HG03457 (cell line): ENCODE measurements around the gene TTC21A.
"Not testable (repeated sequence)": the region's sequence is repeated elsewhere in the genome, so short reads cannot be mapped to it uniquely, and the experiment has no call there.

ENCODE experiments used
- ATAC-seq: cut with Tn5 transposase; IDR thresholded peaks from one replicate; pipeline ENCODE4 v1.9.1; 2021; ENCODE audit warnings: moderate number of reproducible peaks; ENCODE audit not compliant: unreplicated experiment

TTC21A gene, protein sequence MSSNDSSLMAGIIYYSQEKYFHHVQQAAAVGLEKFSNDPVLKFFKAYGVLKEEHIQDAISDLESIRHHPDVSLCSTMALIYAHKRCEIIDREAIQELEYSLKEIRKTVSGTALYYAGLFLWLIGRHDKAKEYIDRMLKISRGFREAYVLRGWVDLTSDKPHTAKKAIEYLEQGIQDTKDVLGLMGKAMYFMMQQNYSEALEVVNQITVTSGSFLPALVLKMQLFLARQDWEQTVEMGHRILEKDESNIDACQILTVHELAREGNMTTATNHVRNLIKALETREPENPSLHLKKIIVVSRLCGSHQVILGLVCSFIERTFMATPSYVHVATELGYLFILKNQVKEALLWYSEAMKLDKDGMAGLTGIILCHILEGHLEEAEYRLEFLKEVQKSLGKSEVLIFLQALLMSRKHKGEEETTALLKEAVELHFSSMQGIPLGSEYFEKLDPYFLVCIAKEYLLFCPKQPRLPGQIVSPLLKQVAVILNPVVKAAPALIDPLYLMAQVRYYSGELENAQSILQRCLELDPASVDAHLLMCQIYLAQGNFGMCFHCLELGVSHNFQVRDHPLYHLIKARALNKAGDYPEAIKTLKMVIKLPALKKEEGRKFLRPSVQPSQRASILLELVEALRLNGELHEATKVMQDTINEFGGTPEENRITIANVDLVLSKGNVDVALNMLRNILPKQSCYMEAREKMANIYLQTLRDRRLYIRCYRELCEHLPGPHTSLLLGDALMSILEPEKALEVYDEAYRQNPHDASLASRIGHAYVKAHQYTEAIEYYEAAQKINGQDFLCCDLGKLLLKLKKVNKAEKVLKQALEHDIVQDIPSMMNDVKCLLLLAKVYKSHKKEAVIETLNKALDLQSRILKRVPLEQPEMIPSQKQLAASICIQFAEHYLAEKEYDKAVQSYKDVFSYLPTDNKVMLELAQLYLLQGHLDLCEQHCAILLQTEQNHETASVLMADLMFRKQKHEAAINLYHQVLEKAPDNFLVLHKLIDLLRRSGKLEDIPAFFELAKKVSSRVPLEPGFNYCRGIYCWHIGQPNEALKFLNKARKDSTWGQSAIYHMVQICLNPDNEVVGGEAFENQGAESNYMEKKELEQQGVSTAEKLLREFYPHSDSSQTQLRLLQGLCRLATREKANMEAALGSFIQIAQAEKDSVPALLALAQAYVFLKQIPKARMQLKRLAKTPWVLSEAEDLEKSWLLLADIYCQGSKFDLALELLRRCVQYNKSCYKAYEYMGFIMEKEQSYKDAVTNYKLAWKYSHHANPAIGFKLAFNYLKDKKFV (N-terminal part only)

DNA sequence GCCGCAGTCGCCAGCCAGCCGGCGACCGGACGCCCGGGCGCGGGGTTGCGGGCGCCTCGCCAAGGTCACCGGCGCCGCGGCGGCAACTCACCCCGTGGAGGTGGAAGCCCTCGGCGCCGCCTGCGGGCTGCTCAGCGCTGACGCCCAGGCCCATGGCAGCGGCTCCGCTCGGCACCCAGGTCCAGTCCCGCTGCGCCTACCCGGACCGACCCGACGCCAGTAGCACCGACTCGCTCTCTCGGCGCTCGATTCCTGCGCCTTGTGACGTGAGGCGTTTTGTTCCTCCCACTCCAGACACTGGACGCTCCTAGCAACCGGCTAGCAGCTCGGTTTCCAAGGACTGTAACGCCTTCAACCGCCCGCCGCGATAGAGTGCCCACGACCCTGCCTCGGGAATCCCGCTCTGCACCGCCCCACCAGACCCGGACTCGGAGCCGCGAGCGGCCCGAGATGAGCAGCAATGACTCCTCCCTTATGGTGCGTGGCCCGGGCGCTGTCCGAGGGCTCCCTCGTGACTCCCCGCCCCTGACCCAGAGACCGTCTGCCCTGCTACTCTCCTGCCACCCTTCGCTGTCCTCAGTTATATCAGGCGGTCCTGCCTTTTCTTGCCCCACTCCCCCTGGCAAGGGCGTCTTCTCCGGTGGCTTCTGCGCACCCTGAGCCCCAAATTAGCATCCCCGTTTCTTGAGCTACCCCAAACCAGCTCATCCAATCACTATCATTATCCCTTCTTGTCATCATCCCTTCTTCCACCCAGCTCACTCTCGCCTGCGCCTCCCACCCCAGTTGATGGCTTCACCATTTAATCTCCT is at the start of gene TTC21A, which contains the start of gene GORASP1:
TTC21A (plus strand) TSS at position 293 of the 812 bp plus-strand sequence; CDS start at position 451, 158 bp downstream.
GORASP1 (minus strand) TSS at position 240 of the 812 bp plus-strand sequence; CDS start at position 154, 86 bp downstream.
- peak; percentile 35 for ATAC-seq

DNA sequence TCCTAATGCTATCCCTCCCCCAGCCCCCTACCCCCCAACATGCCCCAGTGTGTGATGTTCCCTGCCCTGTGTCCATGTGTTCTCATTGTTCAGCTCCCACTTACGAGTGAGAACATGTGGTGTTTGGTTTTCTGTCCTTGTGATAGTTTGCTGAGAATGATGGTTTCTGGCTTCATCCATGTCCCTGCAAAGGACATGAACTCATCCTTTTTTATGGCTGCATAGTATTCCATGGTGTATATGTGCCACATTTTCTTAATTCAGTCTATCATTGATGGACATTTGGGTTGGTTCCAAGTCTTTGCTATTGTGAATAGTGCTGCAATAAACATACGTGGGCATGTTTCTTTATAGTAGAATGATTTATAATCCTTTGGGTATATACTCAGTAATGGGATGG is 46.3 kb upstream of the TTC21A start:
- ATAC-seq, result not testable (repeated sequence)

DNA sequence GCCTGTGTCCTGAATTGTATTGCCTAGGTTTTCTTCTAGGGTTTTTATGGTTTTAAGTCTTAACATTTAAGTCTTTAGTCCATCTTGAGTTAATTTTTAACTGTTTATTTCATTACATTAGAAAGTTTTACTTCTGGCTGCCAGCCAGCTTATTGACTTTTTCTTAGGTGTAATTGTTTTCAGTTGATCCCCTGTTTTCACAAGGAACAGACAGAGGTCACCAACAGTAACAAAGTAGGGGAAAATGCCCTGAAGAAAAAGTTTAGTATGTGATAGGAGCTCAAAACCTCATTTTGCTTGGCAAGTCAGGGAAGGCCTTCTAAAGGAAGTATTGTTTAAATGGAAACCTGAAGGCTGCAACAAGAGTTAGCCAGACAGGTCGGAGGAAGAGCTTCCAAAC is 45.3 kb upstream of the TTC21A start:
- ATAC-seq, result no peak

DNA sequence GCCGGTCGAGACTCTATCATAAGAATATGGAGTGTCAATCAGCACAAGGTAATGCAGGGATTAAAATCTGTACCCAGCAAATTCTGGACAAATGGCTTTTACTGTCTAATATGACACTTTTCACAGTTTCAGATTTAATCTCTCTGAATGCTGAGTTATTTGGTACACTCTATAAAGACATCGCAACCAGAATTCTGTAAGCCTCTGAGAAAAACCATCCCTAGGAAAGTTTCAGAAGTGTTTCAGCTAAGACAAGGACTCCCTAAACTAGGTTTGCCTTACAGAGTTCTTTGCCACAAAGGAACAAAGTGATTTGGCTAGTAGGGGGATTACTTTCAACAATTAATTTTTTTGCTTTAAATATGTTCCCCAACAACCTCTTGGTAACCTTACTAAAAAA is 44.3 kb upstream of the TTC21A start:
- no peak for ATAC-seq

DNA sequence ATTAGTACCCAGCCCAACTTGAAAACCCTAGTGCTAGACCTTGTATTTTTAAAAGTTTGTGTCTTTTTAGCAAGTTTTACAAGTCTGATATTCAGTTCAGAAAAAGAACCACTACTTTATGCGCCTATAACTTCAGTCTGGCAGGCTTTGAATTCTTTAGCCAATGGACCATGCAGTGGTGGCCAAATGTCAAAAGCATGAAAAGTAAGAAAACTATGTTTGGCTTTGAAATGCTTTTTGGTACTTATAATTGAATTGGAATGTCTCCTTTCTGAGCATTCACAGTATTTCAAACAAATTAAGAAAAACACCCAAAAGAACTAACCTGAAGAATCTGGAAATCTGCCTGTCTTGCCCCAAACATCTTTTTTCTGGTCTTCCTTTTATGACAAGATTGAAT is 42.8 kb upstream of the TTC21A start:
- no peak for ATAC-seq

DNA sequence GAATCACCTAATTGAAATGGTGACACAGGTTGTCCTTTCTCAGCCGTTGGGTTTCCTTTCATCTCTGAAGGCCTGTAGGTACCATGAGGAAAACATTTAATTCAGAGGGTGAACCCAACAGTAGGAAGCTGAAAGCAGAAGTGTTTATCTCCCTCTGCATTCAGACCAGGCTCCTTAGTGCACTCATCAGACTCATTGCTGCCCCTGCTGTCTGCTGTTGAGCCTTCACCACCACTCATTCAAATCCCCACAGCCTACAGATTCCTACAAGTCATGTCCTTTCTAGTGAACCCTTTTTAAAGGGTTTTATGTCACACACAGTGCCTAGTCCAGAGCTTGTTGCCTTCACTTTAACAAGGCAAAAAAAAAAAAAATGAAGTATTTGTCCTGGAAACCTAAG is 42.3 kb upstream of the TTC21A start:
- ATAC-seq, result no peak

DNA sequence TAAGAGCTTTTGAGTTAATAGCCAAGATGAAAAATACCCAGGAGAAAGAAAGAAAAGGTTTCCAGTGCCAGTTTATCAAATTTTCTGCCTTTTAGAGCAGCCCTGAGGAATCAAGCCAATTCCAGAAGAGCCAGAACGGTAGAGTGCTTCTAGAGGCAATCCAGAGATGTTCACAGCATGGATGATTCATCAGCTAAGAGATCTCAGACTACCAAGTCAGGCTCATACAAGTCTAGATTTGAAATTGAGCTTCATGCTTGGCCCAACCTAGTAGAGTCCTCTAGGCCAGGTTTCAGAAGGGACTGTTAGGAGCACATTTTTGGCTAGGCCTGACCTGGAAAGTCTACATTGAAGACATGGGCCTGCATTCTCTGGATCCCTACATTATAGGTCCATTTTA is 40.2 kb upstream of the TTC21A start:
- ATAC-seq, result no peak

DNA sequence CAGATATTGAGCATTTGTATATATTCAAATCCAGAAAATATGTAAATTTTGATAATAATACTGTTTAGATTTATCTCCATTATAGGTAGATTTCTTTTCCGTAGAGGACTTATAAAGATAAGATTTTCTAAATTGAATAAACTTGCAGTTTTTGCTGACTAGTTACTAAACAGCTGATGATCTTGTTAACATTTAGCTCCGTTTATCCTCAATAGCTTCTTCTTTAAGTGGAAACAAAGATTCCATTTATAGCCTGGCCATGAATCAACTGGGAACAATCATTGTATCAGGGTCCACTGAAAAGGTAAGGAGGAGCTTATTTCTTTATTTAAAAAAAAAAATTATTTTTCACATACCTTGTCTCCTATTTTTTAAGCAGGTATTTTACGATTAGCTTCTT is 38.9 kb upstream of the TTC21A start:
- ATAC-seq, result no peak

DNA sequence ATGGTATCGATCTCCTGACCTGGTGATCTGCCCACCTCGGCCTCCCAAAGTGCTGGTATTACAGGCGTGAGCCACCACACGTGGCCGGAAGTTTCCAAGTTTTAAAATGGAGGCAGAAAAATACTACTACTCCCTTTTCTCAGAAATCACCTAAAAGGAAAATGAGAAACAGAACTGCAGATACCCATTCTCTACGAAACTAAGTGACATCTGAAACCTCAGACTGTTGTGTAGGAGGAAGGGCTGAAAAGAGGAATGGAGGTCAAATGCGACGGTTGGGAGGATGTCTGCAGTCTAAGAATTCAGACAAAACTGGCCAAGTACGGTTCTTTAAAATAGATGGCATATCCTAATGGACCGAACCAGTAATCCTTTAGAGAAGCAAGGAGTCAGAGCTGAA is 31.6 kb upstream of the TTC21A start:
- ATAC-seq, result no peak

DNA sequence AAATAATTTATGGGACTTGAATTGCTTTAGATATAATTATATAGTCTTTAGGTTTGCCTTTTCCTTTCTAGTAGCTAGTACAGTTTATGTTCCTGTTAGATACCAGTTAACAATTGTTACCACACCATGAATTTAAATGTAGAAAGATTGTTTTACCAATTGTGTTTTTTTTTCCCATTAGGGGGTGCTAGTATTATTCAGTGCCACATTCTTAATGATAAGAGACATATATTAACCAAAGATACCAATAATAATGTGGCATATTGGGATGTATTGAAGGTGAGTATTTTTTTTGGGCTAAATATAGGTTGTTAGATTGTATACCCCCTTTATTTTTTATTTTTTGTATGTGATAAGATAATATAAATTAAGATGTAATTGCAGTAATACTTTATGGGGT is 27.9 kb upstream of the TTC21A start:
- ATAC-seq, result no peak

DNA sequence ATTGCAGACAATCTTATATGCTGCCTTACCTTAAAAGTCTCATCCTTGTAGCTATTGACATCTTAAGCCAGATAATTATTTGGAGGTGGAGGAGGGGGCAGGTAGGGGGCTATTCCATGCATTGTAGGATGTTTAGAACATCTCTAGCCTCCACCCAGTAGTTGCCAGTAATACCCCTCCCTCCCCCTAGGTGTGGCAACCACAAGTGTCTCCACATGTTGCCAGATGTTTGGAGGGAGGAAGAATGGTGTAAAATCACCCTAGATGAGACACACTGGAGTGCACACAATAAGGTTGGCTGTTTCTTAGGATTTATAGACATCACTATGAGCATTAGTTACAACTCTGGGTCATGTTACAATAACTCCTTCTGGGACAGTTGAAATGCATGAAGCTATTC is 27.5 kb upstream of the TTC21A start:
- ATAC-seq, result no peak

DNA sequence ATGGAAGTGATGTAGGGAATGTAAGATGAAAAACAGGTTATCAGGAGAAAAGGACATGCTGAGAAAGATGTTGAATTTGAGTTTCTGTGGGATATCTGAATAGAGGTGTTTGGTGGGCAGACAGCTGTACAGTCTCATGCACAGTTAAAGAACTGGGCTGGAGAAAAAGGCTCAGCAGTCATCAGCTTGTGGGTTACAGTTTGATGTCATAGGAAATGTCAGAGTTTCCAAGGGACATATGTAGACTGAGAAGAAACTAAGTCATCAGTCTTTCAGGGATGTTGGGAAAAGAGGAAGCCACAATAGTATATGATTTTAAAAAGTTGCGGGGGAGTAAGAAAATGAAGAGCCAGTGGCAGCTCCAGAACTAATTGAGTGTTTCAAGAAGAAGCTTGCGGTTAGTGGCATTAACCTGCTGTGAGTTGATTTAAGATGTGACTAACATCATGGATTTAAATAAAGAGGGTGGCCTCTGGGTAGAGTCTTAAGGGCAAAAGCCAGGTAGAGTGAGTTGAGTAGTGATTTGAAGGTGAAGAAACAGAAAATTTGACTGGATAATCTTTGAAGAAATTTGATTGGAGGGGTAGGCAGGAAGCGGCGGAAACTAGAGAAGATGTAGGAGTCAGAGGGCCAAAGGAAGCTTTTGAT is 24.7 kb upstream of the TTC21A start:
- ATAC-seq, result no peak

DNA sequence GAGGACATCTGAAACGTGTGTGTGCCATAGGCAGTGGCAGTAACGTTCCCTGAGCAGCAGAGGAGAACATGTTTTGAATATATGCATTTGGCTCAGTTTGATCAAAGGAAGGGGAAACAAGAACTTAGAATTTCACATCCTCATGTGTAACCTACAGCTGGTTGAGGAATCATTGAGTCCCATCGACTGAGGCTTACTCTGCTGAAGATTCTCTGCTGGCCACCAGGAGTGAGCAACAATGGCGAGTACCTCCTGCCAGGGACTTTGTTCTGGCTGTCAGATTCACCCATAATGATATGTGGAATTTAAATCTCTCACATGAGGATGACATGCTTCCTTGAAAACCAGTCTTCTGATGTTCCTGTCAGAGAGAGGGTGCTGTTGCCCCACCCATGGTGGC is 21.3 kb upstream of the TTC21A start:
- ATAC-seq, result no peak

DNA sequence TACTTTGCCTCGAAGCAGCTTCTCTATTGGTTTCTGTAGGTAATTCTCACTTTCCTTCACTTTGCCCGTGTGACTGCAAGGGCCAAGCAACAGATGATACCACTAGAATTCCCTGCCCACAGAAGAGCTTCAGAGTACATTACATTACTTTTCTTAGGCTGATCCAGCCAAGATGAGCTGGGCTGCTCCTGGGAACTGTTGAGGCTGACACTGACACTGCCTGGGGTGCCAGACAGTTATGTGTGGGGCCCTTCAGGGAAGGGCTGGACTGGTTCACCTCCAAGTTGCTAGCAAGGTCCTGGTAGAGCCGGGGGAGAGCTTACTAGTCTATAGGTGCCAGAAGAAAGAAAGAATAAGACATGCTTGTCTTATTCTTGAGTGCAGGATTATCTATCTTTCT is 19.0 kb upstream of the TTC21A start:
- ATAC-seq, result no peak

DNA sequence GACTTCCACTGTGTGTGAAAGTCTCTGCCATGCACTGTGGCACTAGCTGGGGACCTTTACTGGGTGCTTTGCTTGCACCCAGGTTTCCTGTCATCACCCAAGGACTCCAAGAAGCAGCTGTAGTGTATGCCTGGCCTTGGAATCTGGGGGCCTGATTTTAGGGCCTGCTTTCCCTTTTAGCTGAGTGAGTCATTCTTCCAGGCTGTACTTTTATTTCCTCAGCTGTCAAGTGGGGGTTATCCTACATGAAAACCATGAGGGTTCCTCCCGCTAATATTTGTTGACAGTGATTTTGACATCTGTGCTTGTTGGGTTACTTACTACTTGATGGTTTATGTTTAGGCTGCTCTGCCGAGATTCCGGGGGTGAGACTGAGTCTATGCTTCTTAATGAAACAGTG is 18.6 kb upstream of the TTC21A start:
- ATAC-seq, result no peak

DNA sequence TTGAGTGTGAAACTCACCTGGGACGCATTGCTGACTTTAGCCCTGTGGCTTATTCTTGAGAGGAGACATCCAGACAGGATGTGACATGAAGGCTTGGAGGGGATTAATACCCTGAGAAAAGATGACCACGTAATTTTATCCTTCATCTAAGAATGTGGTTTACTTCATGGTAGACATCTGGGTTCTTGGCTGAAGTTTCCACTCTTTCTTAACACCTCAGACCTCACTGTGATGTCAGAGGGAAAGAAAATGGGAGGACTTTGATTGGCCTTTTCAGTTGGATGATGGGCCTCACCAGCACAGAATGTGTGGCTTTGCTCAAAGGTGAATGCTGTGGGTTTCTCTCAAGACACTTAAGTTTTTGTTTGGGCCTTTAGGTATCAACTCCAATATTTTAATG is 16.6 kb upstream of the TTC21A start:
- ATAC-seq, result no peak

DNA sequence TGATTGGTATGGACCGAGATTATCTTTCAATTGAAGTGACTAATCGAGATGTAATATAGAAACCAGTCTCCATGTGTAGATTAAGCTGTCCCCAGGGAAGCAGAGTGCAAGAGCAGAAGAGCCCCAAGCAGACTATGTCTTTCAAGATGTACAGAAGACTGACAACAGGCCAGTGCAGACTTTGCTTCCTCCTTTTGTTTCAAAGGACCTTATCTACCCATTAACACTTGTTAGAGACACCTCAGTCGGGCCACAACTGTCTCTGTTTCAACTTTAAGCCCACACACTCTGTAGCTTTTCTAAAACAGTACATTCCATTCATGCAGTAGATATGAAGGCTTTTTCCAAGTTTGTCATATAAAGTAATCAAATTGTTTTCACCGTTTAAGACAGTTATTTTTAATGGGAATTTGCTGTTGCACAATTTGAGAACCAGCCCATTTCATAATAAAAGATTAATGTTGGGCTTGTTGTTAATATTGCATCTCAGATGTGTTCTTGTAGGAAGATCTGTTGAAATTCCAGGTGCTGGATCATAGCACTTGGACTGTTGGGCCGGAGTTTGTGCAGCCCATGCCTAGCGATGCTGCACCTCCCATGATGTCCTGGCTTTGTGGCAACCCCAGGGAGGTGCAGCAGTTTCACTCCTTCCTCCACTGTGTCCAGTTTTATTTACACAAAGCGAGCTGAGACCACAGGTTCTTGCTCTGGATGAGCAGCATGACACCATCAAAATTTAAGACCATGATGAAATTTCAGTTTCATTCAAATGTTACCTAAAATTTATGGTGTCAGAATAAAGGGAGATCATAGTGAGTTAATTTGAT is 12.4 kb upstream of the TTC21A start:
- ATAC-seq, result no peak

DNA sequence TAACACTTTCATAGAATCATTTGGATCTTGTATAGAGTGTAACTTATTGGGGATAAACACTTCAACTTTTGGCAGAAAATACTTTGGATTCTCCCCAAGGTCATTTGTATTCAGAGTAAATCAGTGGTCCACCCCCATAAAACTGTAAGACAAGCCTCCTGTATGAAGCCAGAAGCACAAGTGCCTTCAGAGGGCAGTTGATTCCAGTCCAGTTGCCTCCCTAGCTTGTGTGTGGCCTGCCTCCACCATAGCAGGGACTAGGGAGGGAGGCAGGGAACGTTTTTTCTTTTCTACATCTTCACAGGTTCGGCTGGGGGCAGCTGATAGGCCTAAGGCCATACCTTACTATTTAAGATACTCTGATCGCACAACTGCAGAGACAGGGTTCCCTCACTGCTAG is 11.7 kb upstream of the TTC21A start:
- no peak for ATAC-seq

DNA sequence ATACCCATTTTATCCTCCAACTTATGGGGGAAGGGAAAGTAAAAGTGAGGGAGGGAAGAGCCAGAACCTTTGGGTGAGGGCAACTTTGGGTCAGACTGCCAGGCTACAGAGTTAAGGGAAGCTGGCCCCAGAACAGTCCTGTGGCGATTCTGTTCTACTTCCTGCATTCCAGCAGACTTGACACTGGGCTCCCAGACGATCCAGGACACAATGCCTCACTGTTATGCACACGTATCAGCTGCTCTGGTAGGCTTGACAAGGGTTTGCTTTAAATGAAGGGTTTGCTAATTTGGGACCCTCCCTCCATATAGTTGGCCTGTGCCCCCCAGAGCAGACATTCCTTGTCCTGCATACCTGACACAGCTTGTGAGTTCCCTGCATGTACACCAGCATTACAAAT is 10.7 kb upstream of the TTC21A start:
- no peak for ATAC-seq
